H1 (cell line): ENCODE data around the gene SLC7A9. TPM values are rescaled to one million over a fixed set of nuclear protein-coding genes. Genes with fewer than 3 reads are reported as not detected.

Experiments used
- CTCF ChIA-PET: fragments of 300-600 bp; sonication (Branson Sonifier 250); formaldehyde crosslinking; loops from one replicate; lab custom pipeline; 2021; ENCODE audit not compliant: partially characterized antibody; lab: Charles Lee
- POLR2A ChIA-PET: fragments of 300-600 bp; sonication (Branson Sonifier 250); formaldehyde crosslinking; loops from one replicate; lab custom pipeline; 2021; ENCODE audit warnings: inconsistent platforms; ENCODE audit not compliant: partially characterized antibody; lab: Charles Lee
- DNase-seq, 2 experiments: peaks; one replicate each; pipeline versions ENCODE4 v3.0.0 to v3.0.0-alpha.2; 2010 to 2022; ENCODE audit warnings: low spot score in 2 of 2, low read depth in 1 of 2, mixed read lengths in 1 of 2
- FAIRE-seq: peaks from 2 replicates; lab custom pipeline; 2011; peaks lifted over from hg19 to GRCh38; lab: Jason Lieb, UNC
- H2AFZ ChIP-seq: 2 replicates; pipeline ENCODE4 v1.8.1; 2012; ENCODE audit warnings: low read length, inconsistent platforms
- H2AK5ac ChIP-seq: 2 replicates; pipeline ENCODE4 v1.6.1; 2013; ENCODE audit warnings: low read depth, low read length
- H2BK120ac ChIP-seq: replicated peaks from 2 replicates; pipeline ENCODE3; 2013; ENCODE audit warnings: low read depth, low read length, inconsistent platforms
- H2BK12ac ChIP-seq: 2 replicates; pipeline ENCODE4 v1.6.1; 2013; ENCODE audit warnings: low read depth, low read length
- H2BK15ac ChIP-seq: 2 replicates; pipeline ENCODE4 v1.6.1; 2013; ENCODE audit warnings: low read length
- H2BK20ac ChIP-seq: 2 replicates; pipeline ENCODE4 v1.6.1; 2013; ENCODE audit warnings: low read length
- H2BK5ac ChIP-seq: 2 replicates; pipeline ENCODE4 v1.6.1; 2013; ENCODE audit warnings: low read depth, low read length
- H3K14ac ChIP-seq: 2 replicates; pipeline ENCODE4 v1.6.1; 2013; ENCODE audit warnings: inconsistent platforms; ENCODE audit not compliant: insufficient read length
- H3K18ac ChIP-seq: 2 replicates; pipeline ENCODE4 v1.6.1; 2013; ENCODE audit warnings: low read length; ENCODE audit errors: extremely low read depth
- H3K23ac ChIP-seq: 2 replicates; pipeline ENCODE4 v1.6.1; 2013; ENCODE audit warnings: inconsistent platforms; ENCODE audit not compliant: insufficient read length
- H3K23me2 ChIP-seq: 2 replicates; pipeline ENCODE4 v1.6.1; 2013; ENCODE audit warnings: low read depth, low read length
- H3K27ac ChIP-seq: 2 replicates; pipeline ENCODE4 v1.6.1; 2011; ENCODE audit warnings: low read depth, low read length, inconsistent platforms
- H3K27me3 ChIP-seq, 4 experiments: replicated peaks in 1 of 4; 1 replicate in 1 of 4; 2 replicates in 3 of 4; pipeline versions ENCODE4 v1.6.1 to v1.8.1; 2011 to 2013; ENCODE audit warnings: low read length in 3 of 4, mild to moderate bottlenecking in 3 of 4, inconsistent platforms in 2 of 4, mixed read lengths in 2 of 4, moderate library complexity in 1 of 4; ENCODE audit not compliant: control insufficient read depth in 3 of 4, insufficient read depth in 3 of 4; ENCODE audit errors: extremely low read depth in 1 of 4
- H3K36me3 ChIP-seq, 4 experiments: 2 replicates each; pipeline versions ENCODE4 v1.6.1 to v1.8.1; 2011 to 2013; ENCODE audit warnings: mild to moderate bottlenecking in 4 of 4, low read length in 3 of 4, moderate library complexity in 2 of 4, control low read depth in 1 of 4, inconsistent platforms in 1 of 4; ENCODE audit not compliant: insufficient read depth in 4 of 4, control insufficient read depth in 2 of 4
- H3K4ac ChIP-seq: replicated peaks from 2 replicates; pipeline ENCODE3; 2013; ENCODE audit warnings: low read length, low read depth, mixed read lengths, inconsistent platforms; ENCODE audit not compliant: insufficient read length
- H3K4me1 ChIP-seq, 4 experiments: replicated peaks in 1 of 4; 1 replicate in 1 of 4; 2 replicates in 3 of 4; pipeline versions ENCODE4 v1.6.1 to v1.8.1; 2011 to 2013; ENCODE audit warnings: low read length in 3 of 4, inconsistent platforms in 2 of 4, mixed read lengths in 1 of 4; ENCODE audit not compliant: insufficient read depth in 4 of 4, control insufficient read depth in 3 of 4
- H3K4me2 ChIP-seq, 2 experiments: 2 replicates each; pipeline versions ENCODE4 v1.6.1 to v1.8.1; 2011 to 2013; ENCODE audit warnings: low read depth in 2 of 2, low read length in 2 of 2, control low read depth in 1 of 2, inconsistent platforms in 1 of 2, mild to moderate bottlenecking in 1 of 2; ENCODE audit not compliant: insufficient read depth in 1 of 2
- H3K4me3 ChIP-seq, 4 experiments: fragments of 200-600, 300-600 bp in 1 of 4; sonication (generic), shearing (Covaris generic), sonication (Bioruptor Twin) in 1 of 4; 2 replicates each; pipeline versions ENCODE4 v1.5.1 to v1.8.1; 2011 to 2016; ENCODE audit warnings: low read length in 4 of 4, low read depth in 3 of 4, control low read depth in 2 of 4, inconsistent platforms in 2 of 4, mild to moderate bottlenecking in 2 of 4, mixed read lengths in 1 of 4, moderate library complexity in 1 of 4; ENCODE audit not compliant: insufficient read depth in 2 of 4; ENCODE audit errors: extremely low read depth in 1 of 4
- H3K56ac ChIP-seq: replicated peaks from 2 replicates; pipeline ENCODE3; 2013; ENCODE audit warnings: low read depth, mild to moderate bottlenecking, mixed read lengths, low read length, inconsistent platforms; ENCODE audit not compliant: insufficient read length
- H3K79me1 ChIP-seq: 2 replicates; pipeline ENCODE4 v1.6.1; 2013; ENCODE audit warnings: low read depth, low read length, control low read depth
- H3K79me2 ChIP-seq, 2 experiments: 2 replicates each; pipeline versions ENCODE4 v1.6.1 to v1.8.1; 2012 to 2013; ENCODE audit warnings: low read length in 2 of 2, mild to moderate bottlenecking in 2 of 2, inconsistent platforms in 1 of 2; ENCODE audit not compliant: insufficient read depth in 2 of 2, control insufficient read depth in 1 of 2
- H3K9ac ChIP-seq, 4 experiments: replicated peaks in 1 of 4; 1 replicate in 1 of 4; 2 replicates in 3 of 4; pipeline versions ENCODE4 v1.6.1 to v1.8.1; 2011 to 2013; ENCODE audit warnings: low read depth in 3 of 4, low read length in 3 of 4, control low read depth in 2 of 4, mild to moderate bottlenecking in 2 of 4, moderate library complexity in 2 of 4, inconsistent platforms in 1 of 4; ENCODE audit errors: extremely low read depth in 1 of 4
- H3K9me3 ChIP-seq, 2 experiments: 2 replicates each; pipeline versions ENCODE4 v1.6.1 to v1.8.1; 2012 to 2013; ENCODE audit warnings: mild to moderate bottlenecking in 2 of 2, moderate library complexity in 2 of 2, control low read depth in 1 of 2, inconsistent platforms in 1 of 2, low read depth in 1 of 2, low read length in 1 of 2, mixed read lengths in 1 of 2; ENCODE audit not compliant: insufficient read depth in 2 of 2
- H4K20me1 ChIP-seq, 2 experiments: replicated peaks in 1 of 2; 2 replicates each; pipeline versions ENCODE3 to v1.8.1; 2011 to 2013; ENCODE audit warnings: inconsistent platforms in 2 of 2, low read length in 2 of 2, mild to moderate bottlenecking in 1 of 2; ENCODE audit not compliant: insufficient read depth in 2 of 2, control insufficient read depth in 1 of 2
- H4K5ac ChIP-seq: 2 replicates; pipeline ENCODE4 v1.6.1; 2013; ENCODE audit warnings: low read length, low read depth, mixed read lengths, inconsistent platforms; ENCODE audit not compliant: insufficient read length
- H4K8ac ChIP-seq: 2 replicates; pipeline ENCODE4 v1.8.0; 2013; ENCODE audit warnings: mild to moderate bottlenecking, moderate library complexity, low read length, inconsistent platforms; ENCODE audit not compliant: insufficient read depth; ENCODE audit errors: extremely low read depth
- H4K91ac ChIP-seq: replicated peaks from 2 replicates; pipeline ENCODE3; 2013; ENCODE audit warnings: low read length, mixed read lengths, inconsistent platforms; ENCODE audit not compliant: insufficient read length
- BCL11A ChIP-seq, 2 experiments: IDR thresholded peaks; one replicate each; pipeline ENCODE4 v1.6.1; 2011; ENCODE audit warnings: low read depth in 2 of 2, low read length in 2 of 2, mild to moderate bottlenecking in 2 of 2
- BRCA1 ChIP-seq: IDR thresholded peaks from 2 replicates; pipeline ENCODE4 v1.6.1; 2012; ENCODE audit warnings: low read depth, low read length, improper control_type of control experiment
- CTCF ChIP-seq, 3 experiments: IDR thresholded peaks; 1 replicate in 2 of 3; 2 replicates in 1 of 3; pipeline versions ENCODE4 v1.5.1 to v1.6.1; 2011; ENCODE audit warnings: low read length in 3 of 3, mild to moderate bottlenecking in 3 of 3, inconsistent platforms in 2 of 3, low read depth in 1 of 3, moderate library complexity in 1 of 3; ENCODE audit not compliant: insufficient read depth in 1 of 3; ENCODE audit errors: control extremely low read depth in 1 of 3
- HDAC2 ChIP-seq, 2 experiments: fragments of 300-600 bp in 1 of 2; sonication (generic) in 1 of 2; IDR thresholded peaks; 2 replicates each; pipeline ENCODE4 v1.6.1; 2011 to 2012; ENCODE audit warnings: low read depth in 2 of 2, low read length in 2 of 2, mild to moderate bottlenecking in 2 of 2, moderate library complexity in 2 of 2, borderline replicate concordance in 1 of 2, inconsistent platforms in 1 of 2
- JUN ChIP-seq: IDR thresholded peaks from 2 replicates; pipeline ENCODE4 v1.6.1; 2011; ENCODE audit warnings: low read depth, mild to moderate bottlenecking, improper control_type of control experiment, low read length
- KDM4A ChIP-seq: IDR thresholded peaks from one replicate; pipeline ENCODE4 v1.7.1; 2012; ENCODE audit warnings: low read depth, mild to moderate bottlenecking, moderate library complexity, low read length, inconsistent platforms; ENCODE audit not compliant: severe bottlenecking
- NRF1 ChIP-seq: IDR thresholded peaks from 2 replicates; pipeline ENCODE4 v1.6.1; 2011; ENCODE audit warnings: mild to moderate bottlenecking, low read depth, low read length, improper control_type of control experiment
- SIN3A ChIP-seq, 2 experiments: IDR thresholded peaks in 1 of 2; conservative IDR thresholded peaks in 1 of 2; 2 replicates each; pipeline ENCODE4 v1.6.1; 2011 to 2012; ENCODE audit warnings: low read length in 2 of 2, improper control_type of control experiment in 1 of 2, low read depth in 1 of 2, mild to moderate bottlenecking in 1 of 2
- SP2 ChIP-seq: IDR thresholded peaks from 2 replicates; pipeline ENCODE4 v1.6.1; 2012; ENCODE audit warnings: mild to moderate bottlenecking, low read length, inconsistent platforms
- SUZ12 ChIP-seq: fragments of 200-600 bp; sonication (generic); IDR thresholded peaks from 2 replicates; pipeline ENCODE4 v1.6.1; 2012; ENCODE audit warnings: mild to moderate bottlenecking, inconsistent platforms, low read length, moderate library complexity, mixed read lengths
- TAF1 ChIP-seq: IDR thresholded peaks from 2 replicates; pipeline ENCODE4 v1.6.1; 2011; ENCODE audit warnings: mild to moderate bottlenecking, low read depth, low read length
- WGBS, 2 experiments: shearing (Covaris generic) in 1 of 2; methylation state at CpG; one replicate each; pipeline versions ENCODE4 v1.1.6 to v1.1.7; 2013 to 2015; ENCODE audit warnings: low lambda C conversion rate in 2 of 2, mixed read lengths in 2 of 2, inconsistent platforms in 1 of 2, low coverage in 1 of 2, missing lambda C conversion rate in 1 of 2; ENCODE audit not compliant: insufficient replicate concordance in 2 of 2, insufficient coverage in 1 of 2, insufficient read length in 1 of 2; ENCODE audit errors: extremely low coverage in 1 of 2, missing lambda C conversion rate in 1 of 2; 5-methylcytosine and 5-hydroxymethylcytosine counted together
- polyA plus RNA-seq, 7 experiments: library from polyadenylated mRNA; depleted of rRNA in 3 of 7; stranded (reverse) in 5 of 7; unstranded in 2 of 7; fragments of >200 nt in 5 of 7; fragments of 200-250 nt in 2 of 7; gene quantifications; 1 replicate in 5 of 7; 2 replicates in 1 of 7; 4 replicates in 1 of 7; pipeline versions ENCODE4 v1.2.1 to v1.2.3, GENCODE V29; 2011 to 2013; ENCODE audit warnings: missing spikeins in 2 of 7, mixed read lengths in 2 of 7
- total RNA-seq: library from RNA; stranded (reverse); fragmentation: NEBNext Ultra II Directional; extraction: Animal tissue kit (Norgen Biotek cat#: 25700); gene quantifications from 2 replicates; pipeline ENCODE4 v1.2.1, GENCODE V29; 2021

SLC7A9 gene
- total and polyA plus RNA-seq, 2 of the 8 experiments (the other 6 are each of a cell fraction or from before 2014, with no cell fraction given) = 0.15 TPM; not detected in 1

GRCh38 chr19:32890326-32890725, 20.8 kb upstream of the SLC7A9 start:
- Histone ChIP-seq H2BK5ac (no peak overlapping the region), H3K23ac (no peak overlapping the region), H2BK12ac (no peak overlapping the region), H4K8ac (no peak overlapping the region), H3K18ac (no peak overlapping the region), H2BK120ac (no peak overlapping the region), H3K4ac (no peak overlapping the region), H3K4me3 (no peak overlapping the region), H3K36me3 (peaks cover 0 to 3% (median 0%) of the 10 kb centered on the region in 4 experiments; a peak in 2 of 8 replicates), H2AFZ (no peak overlapping the region), H3K27me3 (no peaks in the 10 kb centered on the region), H3K27ac (no peak overlapping the region), H3K4me1 (no peaks in the 10 kb centered on the region), H4K20me1 (no peaks in the 10 kb centered on the region), H4K91ac (no peak overlapping the region), H2BK20ac (no peak overlapping the region), H3K14ac (no peak overlapping the region), H2AK5ac (no peak overlapping the region), H3K9me3 (0 out of 4 replicates have a peak, but pooled peaks cover 3 to 4% of the 10 kb centered on the region in 2 experiments), H3K79me1 (no peaks in the 10 kb centered on the region; the same call in 1 of the 2 replicates), H3K79me2 (no peaks in the 10 kb centered on the region), H4K5ac (no peak overlapping the region), H3K56ac (no peak overlapping the region), H3K23me2 (no peaks in the 10 kb centered on the region), H2BK15ac (no peak overlapping the region), H3K9ac (no peak overlapping the region), H3K4me2 (no peak overlapping the region)
- 92% methylated on average over 13 of the region's 13 CpGs; no CpG with 5 or more reads in 1 of the 2 experiments for WGBS, 2 experiments
- POLR2A ChIA-PET = interaction anchor here (0.6 kb wide), 1 partner anchor 12 kb away, joined by 3 read pairs; no protein-coding TSS in a partner anchor
- DNase-seq (no peak), FAIRE-seq (no peak)
- CTCF ChIA-PET = interaction anchor here (0.7 kb wide), 1 partner anchor 14 kb away, joined by 4 read pairs; no protein-coding TSS in a partner anchor
- TF ChIP-seq BCL11A (IDR thresholded peaks at IDR 0.05; ENCODE audit: low read depth in 2 of 2, low read length in 2 of 2) (no peak), JUN (no peak), HDAC2 (IDR thresholded peaks at IDR 0.05; ENCODE audit: borderline replicate concordance in 1 of 2, low read depth in 2 of 2, low read length in 2 of 2) (no peak), KDM4A (no peak), SP2 (no peak), BRCA1 (no peak), TAF1 (no peak), SIN3A (conservative IDR thresholded peaks at IDR 0.05 in 1 of 2, IDR thresholded peaks at IDR 0.05 in 1 of 2; ENCODE audit: low read depth in 1 of 2, low read length in 2 of 2) (no peak), SUZ12 (no peak), NRF1 (no peak), CTCF (IDR thresholded peaks at IDR 0.05; ENCODE audit: control extremely low read depth in 1 of 3, insufficient read depth in 1 of 3, low read depth in 1 of 3, low read length in 3 of 3) (no peak)
